Endothelial cell of umbilical vein (primary cell): Measurements from ENCODE around the gene GANC. TPM values are rescaled to one million over a fixed set of nuclear protein-coding genes. Genes with fewer than 3 reads are reported as not detected.

Experiments used
- BruUV-seq: library from RNA; stranded (reverse); fragments of 400-500 nt; replicated peaks from 2 replicates; lab custom pipeline; 2021; lab: Mats Ljungman, UMichigan
- CTCF ChIA-PET: fragments of 300-600, 350-600 bp; sonication (Branson Sonifier 250); formaldehyde crosslinking; loops from one replicate; lab custom pipeline; 2021; ENCODE audit warnings: antibody characterized with exemption, inconsistent platforms; lab: Charles Lee
- POLR2A ChIA-PET: fragments of 300-600, 350-600 bp; sonication (Branson Sonifier 250); formaldehyde crosslinking; loops from one replicate; lab custom pipeline; 2021; ENCODE audit warnings: antibody characterized with exemption, inconsistent platforms; lab: Charles Lee
- DNase-seq: peaks from one replicate; pipeline ENCODE4 v3.0.0-alpha.2; 2011; ENCODE audit warnings: low read depth, low spot score
- FAIRE-seq: peaks from 2 replicates; lab custom pipeline; 2011; peaks lifted over from hg19 to GRCh38; lab: Jason Lieb, UNC
- H2AFZ ChIP-seq: 2 replicates; pipeline ENCODE4 v1.6.0; 2012; ENCODE audit warnings: low read depth, low read length, control low read depth, inconsistent platforms
- H3K27ac ChIP-seq: 2 replicates; pipeline ENCODE4 v1.5.1; 2011; ENCODE audit warnings: low read depth, mild to moderate bottlenecking, control low read depth, low read length, moderate library complexity; ENCODE audit not compliant: insufficient read depth
- H3K27me3 ChIP-seq, 2 experiments: 2 replicates each; pipeline versions ENCODE4 v1.6.0 to v1.6.1; 2011; ENCODE audit warnings: low read length in 2 of 2, mixed read lengths in 1 of 2; ENCODE audit not compliant: control insufficient read depth in 2 of 2, insufficient read depth in 2 of 2
- H3K36me3 ChIP-seq, 2 experiments: 2 replicates in 1 of 2; 3 replicates in 1 of 2; pipeline ENCODE4 v1.5.1; 2011; ENCODE audit warnings: low read length in 2 of 2, mild to moderate bottlenecking in 1 of 2, moderate library complexity in 1 of 2; ENCODE audit not compliant: control insufficient read depth in 2 of 2, insufficient read depth in 2 of 2; ENCODE audit errors: extremely low read depth in 1 of 2
- H3K4me1 ChIP-seq: 3 replicates; pipeline ENCODE4 v1.5.1; 2011; ENCODE audit warnings: mild to moderate bottlenecking, low read length; ENCODE audit not compliant: control insufficient read depth, insufficient read depth; ENCODE audit errors: extremely low read depth
- H3K4me2 ChIP-seq: 2 replicates; pipeline ENCODE4 v1.6.1; 2011; ENCODE audit warnings: low read length, control low read depth, mixed read lengths; ENCODE audit not compliant: insufficient read depth
- H3K4me3 ChIP-seq, 3 experiments: fragments of 200-600 bp in 1 of 3; sonication (generic), shearing (Covaris generic) in 1 of 3; replicated peaks in 1 of 3; 2 replicates each; pipeline ENCODE4 v1.5.1; 2011 to 2016; ENCODE audit warnings: control low read depth in 3 of 3, low read length in 3 of 3, mild to moderate bottlenecking in 2 of 3, inconsistent platforms in 1 of 3, low read depth in 1 of 3, moderate library complexity in 1 of 3; ENCODE audit not compliant: insufficient read depth in 1 of 3
- H3K79me2 ChIP-seq: 2 replicates; pipeline ENCODE4 v1.6.0; 2012; ENCODE audit warnings: low read length, inconsistent platforms; ENCODE audit not compliant: control insufficient read depth, insufficient read depth
- H3K9ac ChIP-seq: replicated peaks from 2 replicates; pipeline ENCODE3; 2011; ENCODE audit warnings: low read length, control low read depth; ENCODE audit not compliant: insufficient read depth; ENCODE audit errors: extremely low read depth
- H3K9me1 ChIP-seq: replicated peaks from 3 replicates; pipeline ENCODE4 v1.6.0; 2011; ENCODE audit warnings: mild to moderate bottlenecking, low read length; ENCODE audit not compliant: control insufficient read depth, insufficient read depth; ENCODE audit errors: extremely low read depth
- H3K9me3 ChIP-seq: replicated peaks from 2 replicates; pipeline ENCODE4 v1.5.1; 2012; ENCODE audit warnings: low read length, inconsistent platforms; ENCODE audit not compliant: control insufficient read depth, insufficient read depth
- H4K20me1 ChIP-seq: replicated peaks from 2 replicates; pipeline ENCODE3; 2011; ENCODE audit warnings: mild to moderate bottlenecking, low read length; ENCODE audit not compliant: control insufficient read depth, insufficient read depth; ENCODE audit errors: extremely low read depth
- EZH2 ChIP-seq: IDR thresholded peaks from 2 replicates; pipeline ENCODE4 v1.6.1; 2012; ENCODE audit warnings: borderline replicate concordance, low read depth, mild to moderate bottlenecking, moderate library complexity, low read length, inconsistent platforms; ENCODE audit not compliant: severe bottlenecking
- FOS ChIP-seq: IDR thresholded peaks from 2 replicates; pipeline ENCODE4 v1.6.1; 2011; ENCODE audit warnings: mild to moderate bottlenecking, low read length, moderate library complexity, borderline replicate concordance; ENCODE audit not compliant: insufficient read depth
- GATA2 ChIP-seq: IDR thresholded peaks from 2 replicates; pipeline ENCODE4 v1.7.0; 2011; ENCODE audit warnings: low read depth, mild to moderate bottlenecking, moderate library complexity, mixed read lengths, low read length; ENCODE audit not compliant: insufficient read length, insufficient read depth
- JUN ChIP-seq: IDR thresholded peaks from 2 replicates; pipeline ENCODE4 v1.6.1; 2011; ENCODE audit warnings: borderline replicate concordance, low read depth; ENCODE audit not compliant: insufficient read length, insufficient read depth
- MYC ChIP-seq: IDR thresholded peaks from one replicate; pipeline ENCODE4 v1.6.1; 2011; ENCODE audit warnings: mild to moderate bottlenecking, low read depth, low read length
- POLR2A ChIP-seq: IDR thresholded peaks from 2 replicates; pipeline ENCODE4 v1.6.1; 2012; ENCODE audit warnings: low read depth, mild to moderate bottlenecking, control low read depth, low read length
- POLR2AphosphoS5 ChIP-seq: IDR thresholded peaks from 2 replicates; pipeline ENCODE4 v1.6.1; 2012; ENCODE audit warnings: low read depth, mild to moderate bottlenecking, control low read depth, low read length, moderate library complexity; ENCODE audit not compliant: insufficient read depth
- dilution Hi-C: fragments of 300-500 bp; cut with MboI; formaldehyde crosslinking; loops from one replicate; pipeline ENCODE4 v1.15.0; 2019; ENCODE audit warnings: low sequenced_read_pairs; ENCODE audit not compliant: extremely low pct_ligation_motif_present
- intact Hi-C: fragments of 100-400 bp; cut with micrococcal nuclease; formaldehyde crosslinking; loops from one replicate; pipeline ENCODE4 v1.10.0; 2022
- polyA plus RNA-seq, 4 experiments: library from polyadenylated mRNA; depleted of rRNA in 3 of 4; stranded (reverse) in 3 of 4; unstranded in 1 of 4; fragments of >200 nt; gene quantifications; 2 replicates each; pipeline versions ENCODE4 v1.2.1 to v1.2.3, GENCODE V29; 2011 to 2012; ENCODE audit warnings: missing spikeins in 1 of 4
- total RNA-seq: library from RNA; stranded (reverse); gene quantifications from 2 replicates; pipeline ENCODE4 v1.2.3, GENCODE V29; 2021
- TF ChIP-seq, protein P1 (sequence below): IDR thresholded peaks from 2 replicates; pipeline ENCODE4 v1.6.1; 2011; ENCODE audit not compliant: insufficient read depth, insufficient read length
- TF ChIP-seq, protein P2 (sequence below), 2 donors: IDR thresholded peaks; 1 replicate in 1 of 2; 2 replicates in 1 of 2; pipeline ENCODE4 v1.5.1; 2011; ENCODE audit warnings: low read length in 2 of 2, mild to moderate bottlenecking in 2 of 2, moderate library complexity in 2 of 2, control low read depth in 1 of 2, inconsistent platforms in 1 of 2, low read depth in 1 of 2; ENCODE audit not compliant: insufficient read depth in 1 of 2; ENCODE audit errors: extremely low read depth in 1 of 2

The GANC gene
- total and polyA plus RNA-seq, 2 donors (not counting 3 experiments of a cell fraction or from before 2014, with no cell fraction given), result 8.5 to 17.8 TPM

DNA sequence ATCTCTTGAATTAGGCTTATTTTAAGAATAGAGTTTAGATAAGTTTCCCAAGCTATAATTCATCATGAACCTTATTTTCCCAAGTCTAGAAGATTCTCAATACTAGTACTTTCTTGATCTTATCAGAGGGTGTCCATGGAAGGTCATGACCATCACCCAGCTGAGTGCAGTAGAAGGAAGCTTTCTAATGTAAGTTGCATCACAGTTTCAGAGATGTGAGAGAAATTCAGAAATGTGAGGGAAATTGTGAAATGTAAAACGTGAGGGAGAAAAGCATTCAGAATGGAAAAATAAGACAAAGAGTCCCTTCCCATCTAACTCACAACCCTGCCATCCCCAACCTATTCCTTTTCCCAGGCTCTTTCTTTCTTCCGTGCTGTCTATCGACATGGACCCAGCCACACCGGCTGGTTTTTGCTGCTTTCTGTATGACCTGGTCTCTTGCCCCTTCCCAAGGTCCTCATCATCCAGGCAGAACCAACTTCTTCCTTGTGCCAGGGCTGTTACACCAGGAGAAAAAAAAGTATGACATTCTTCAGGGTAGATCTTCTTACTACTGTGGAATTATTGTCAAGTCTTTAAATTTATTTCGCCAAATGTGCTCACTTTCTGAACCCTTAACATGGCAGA is 93.0 kb downstream of the GANC start:
- Histone ChIP-seq H3K4me3 (no peak overlapping the region), H2AFZ (no peak overlapping the region), H3K4me1 (no peaks in the 10 kb centered on the region), H3K9me3 (no peaks in the 10 kb centered on the region), H3K9me1 (no peaks in the 10 kb centered on the region), H3K9ac (no peak overlapping the region), H3K27ac (no peak overlapping the region), H3K27me3 (peaks cover 0 to 3% of the 10 kb centered on the region in 2 experiments), H4K20me1 (no peaks in the 10 kb centered on the region), H3K79me2 (no peaks in the 10 kb centered on the region), H3K36me3 (no peaks in the 10 kb centered on the region), H3K4me2 (no peak overlapping the region)
- POLR2A ChIA-PET, result no interaction called here
- BruUV-seq, result no TSS peak
- FAIRE-seq, result no peak
- no peak for TF ChIP-seq EZH2
- TF ChIP-seq JUN, result no peak
- TF ChIP-seq MYC, result no peak
- TF ChIP-seq, protein P1, sequence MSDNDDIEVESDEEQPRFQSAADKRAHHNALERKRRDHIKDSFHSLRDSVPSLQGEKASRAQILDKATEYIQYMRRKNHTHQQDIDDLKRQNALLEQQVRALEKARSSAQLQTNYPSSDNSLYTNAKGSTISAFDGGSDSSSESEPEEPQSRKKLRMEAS, result no peak
- TF ChIP-seq POLR2AphosphoS5, result no peak
- TF ChIP-seq POLR2A, result no peak
- TF ChIP-seq, protein P2, sequence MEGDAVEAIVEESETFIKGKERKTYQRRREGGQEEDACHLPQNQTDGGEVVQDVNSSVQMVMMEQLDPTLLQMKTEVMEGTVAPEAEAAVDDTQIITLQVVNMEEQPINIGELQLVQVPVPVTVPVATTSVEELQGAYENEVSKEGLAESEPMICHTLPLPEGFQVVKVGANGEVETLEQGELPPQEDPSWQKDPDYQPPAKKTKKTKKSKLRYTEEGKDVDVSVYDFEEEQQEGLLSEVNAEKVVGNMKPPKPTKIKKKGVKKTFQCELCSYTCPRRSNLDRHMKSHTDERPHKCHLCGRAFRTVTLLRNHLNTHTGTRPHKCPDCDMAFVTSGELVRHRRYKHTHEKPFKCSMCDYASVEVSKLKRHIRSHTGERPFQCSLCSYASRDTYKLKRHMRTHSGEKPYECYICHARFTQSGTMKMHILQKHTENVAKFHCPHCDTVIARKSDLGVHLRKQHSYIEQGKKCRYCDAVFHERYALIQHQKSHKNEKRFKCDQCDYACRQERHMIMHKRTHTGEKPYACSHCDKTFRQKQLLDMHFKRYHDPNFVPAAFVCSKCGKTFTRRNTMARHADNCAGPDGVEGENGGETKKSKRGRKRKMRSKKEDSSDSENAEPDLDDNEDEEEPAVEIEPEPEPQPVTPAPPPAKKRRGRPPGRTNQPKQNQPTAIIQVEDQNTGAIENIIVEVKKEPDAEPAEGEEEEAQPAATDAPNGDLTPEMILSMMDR (IDR thresholded peaks at IDR 0.05; ENCODE audit: extremely low read depth in 1 of 2, insufficient read depth in 1 of 2, low read depth in 1 of 2, low read length in 2 of 2), result no peak
- no peak for TF ChIP-seq FOS
- TF ChIP-seq GATA2, result no peak
- intact Hi-C loops, result no loop called here
- dilution Hi-C loops, result no loop called here
- no peak for DNase-seq
- CTCF ChIA-PET, result interaction anchor here (1.1 to 2.5 kb wide), 3 partner anchors 11 to 19 kb away, joined by 5 to 13 read pairs (median 6); no protein-coding TSS in a partner anchor
